Right atrium auricular region (tissue), 2 donors: ENCODE results near the gene ADAMTS16. TPM values are rescaled to one million over a fixed set of nuclear protein-coding genes. Genes with fewer than 3 reads are reported as not detected.
"Not testable (repeated sequence)": the region's sequence is repeated elsewhere in the genome, so short reads cannot be mapped to it uniquely, and the experiment has no call there.

Source experiments
- DNase-seq: peaks from one replicate; pipeline ENCODE4 v3.0.0-alpha.2; 2019; ENCODE audit warnings: low spot score
- H3K27ac ChIP-seq, 2 donors: fragments of 200-600 bp; sonication (generic); 1 replicate in 1 of 2; 2 replicates in 1 of 2; pipeline ENCODE4 v1.5.1; 2016 to 2019
- H3K27me3 ChIP-seq, 2 donors: fragments of 200-600 bp; sonication (generic); one replicate each; pipeline versions ENCODE4 v1.5.1 to v1.6.0; 2017 to 2019
- H3K36me3 ChIP-seq: fragments of 200-600 bp; sonication (generic); one replicate; pipeline ENCODE4 v1.5.1; 2016
- H3K4me1 ChIP-seq, 2 donors: fragments of 200-600 bp; sonication (generic); one replicate each; pipeline versions ENCODE4 v1.5.1 to v1.6.0; 2017 to 2019
- H3K4me3 ChIP-seq, 2 donors: fragments of 200-600 bp; sonication (generic); 1 replicate in 1 of 2; 2 replicates in 1 of 2; pipeline ENCODE4 v1.5.1; 2017 to 2019; ENCODE audit warnings: mild to moderate bottlenecking in 1 of 2, moderate library complexity in 1 of 2
- H3K9me3 ChIP-seq, 2 donors: fragments of 200-600 bp; sonication (generic); one replicate each; pipeline ENCODE4 v1.5.1; 2019
- CTCF ChIP-seq, 2 donors: fragments of 200-600 bp; sonication (generic); IDR thresholded peaks; one replicate each; pipeline ENCODE4 v1.5.1; 2019; ENCODE audit warnings: antibody characterized with exemption in 2 of 2
- total RNA-seq, 2 donors: library from RNA; depleted of rRNA; stranded (reverse); fragments of >200 nt; gene quantifications; one replicate each; pipeline ENCODE4 v1.1.0, GENCODE V29; 2016

The ADAMTS16 gene
- total RNA-seq, 2 donors from 2014 or later, result not detected

GRCh38 chr5:5132234-5132633 lies 7.9 kb upstream of the ADAMTS16 start:
- Histone ChIP-seq H3K36me3 (no peaks in the 10 kb centered on the region), H3K27me3 (no peaks in the 10 kb centered on the region), H3K9me3 (no peaks in the 10 kb centered on the region), H3K27ac (no peak overlapping the region), H3K4me1 (no peaks in the 10 kb centered on the region), H3K4me3 (no peak overlapping the region)
- DNase-seq, result no peak
- no peak for TF ChIP-seq CTCF (IDR thresholded peaks at IDR 0.05)

- Histone ChIP-seq H3K4me3 (no peak overlapping the region), H3K4me1 (no peaks in the 10 kb centered on the region), H3K27me3 (no peaks in the 10 kb centered on the region), H3K36me3 (no peaks in the 10 kb centered on the region), H3K9me3 (no peaks in the 10 kb centered on the region), H3K27ac (no peak overlapping the region)
- DNase-seq, result no peak
- TF ChIP-seq CTCF (IDR thresholded peaks at IDR 0.05), result no peak
Measured at GRCh38 chr5:5132693-5133295, 7.3 kb upstream of the ADAMTS16 start.

- TF ChIP-seq CTCF (IDR thresholded peaks at IDR 0.05), result no peak
- H3K4me1 ChIP-seq, result no peaks in the 10 kb centered on the region
- no peak overlapping the region for H3K27ac ChIP-seq
- no peak for DNase-seq
- H3K9me3 ChIP-seq, result no peaks in the 10 kb centered on the region
- no peak overlapping the region for H3K4me3 ChIP-seq
- no peaks in the 10 kb centered on the region for H3K27me3 ChIP-seq
- H3K36me3 ChIP-seq, result no peaks in the 10 kb centered on the region
Measured at GRCh38 chr5:5134107-5134506, 6.0 kb upstream of the ADAMTS16 start.

- no peak for DNase-seq
- H3K27me3 ChIP-seq, result peaks cover 7 to 8% of the 10 kb centered on the region in 2 donors
- no peak overlapping the region for H3K27ac ChIP-seq
- no peak overlapping the region for H3K4me3 ChIP-seq
- H3K9me3 ChIP-seq, result no peaks in the 10 kb centered on the region
- no peak for TF ChIP-seq CTCF (IDR thresholded peaks at IDR 0.05)
- H3K36me3 ChIP-seq, result no peaks in the 10 kb centered on the region
- H3K4me1 ChIP-seq, result peaks cover 0 to 18% of the 10 kb centered on the region in 2 donors
Measured at GRCh38 chr5:5135957-5136676, 4.0 kb upstream of the ADAMTS16 start.

- H3K4me1 ChIP-seq, result peaks cover 0 to 23% of the 10 kb centered on the region in 2 donors
- H3K27ac ChIP-seq, H3K27me3 ChIP-seq, DNase-seq, H3K36me3 ChIP-seq, H3K9me3 ChIP-seq, H3K4me3 ChIP-seq: not testable (repeated sequence)
Measured at GRCh38 chr5:5137851-5138250, 2.3 kb upstream of the ADAMTS16 start.

GRCh38 chr5:5139336-5139776 lies 774 bp upstream of the ADAMTS16 start:
- Histone ChIP-seq H3K27me3 (peaks cover 7 to 8% of the 10 kb centered on the region in 2 donors), H3K9me3 (no peaks in the 10 kb centered on the region), H3K36me3 (no peaks in the 10 kb centered on the region), H3K27ac (no peak overlapping the region), H3K4me1 (peaks cover 0 to 23% of the 10 kb centered on the region in 2 donors), H3K4me3 (peak overlapping the region in 1 of 2 donors; percentile 39)
- no peak for TF ChIP-seq CTCF (IDR thresholded peaks at IDR 0.05)
- no peak for DNase-seq
